ENCODE data around the gene NPPB.

DNA sequence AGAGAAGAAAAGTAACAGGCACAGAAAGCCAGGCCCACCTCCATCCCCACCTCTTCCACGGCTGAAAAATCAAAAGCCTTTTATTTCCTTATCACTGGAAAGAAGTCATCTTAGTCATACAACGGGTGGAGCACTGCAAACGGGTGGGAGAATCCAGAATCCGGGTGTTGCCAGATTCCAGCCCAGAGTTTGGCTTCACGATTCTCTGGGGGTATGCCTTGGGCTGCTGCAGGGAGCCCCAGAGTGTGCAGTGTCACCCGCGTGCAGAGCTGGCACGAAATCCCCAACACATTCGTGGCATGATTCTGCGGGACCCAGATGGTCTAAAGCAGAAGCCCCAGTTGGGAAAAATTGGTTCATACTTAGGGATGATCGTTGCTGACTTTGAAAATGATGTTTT, 8.6 kb downstream of the NPPB start:
- TF ChIP-seq CTCF (IDR thresholded peaks at IDR 0.05 in 4 of 5, conservative IDR thresholded peaks at IDR 0.05 in 1 of 5) (no peak), POLR2A (IDR thresholded peaks at IDR 0.05) (no peak)
